Breast epithelium (tissue), 3 donors: ENCODE results near the gene SPON1.

Source experiments
- CTCF ChIP-seq, 3 donors: fragments of 450-650 bp; IDR thresholded peaks; one replicate each; pipeline ENCODE4 v1.5.1; 2016 to 2017; ENCODE audit warnings: antibody characterized with exemption in 3 of 3, mild to moderate bottlenecking in 3 of 3, moderate library complexity in 3 of 3
- POLR2A ChIP-seq: fragments of 450-650 bp; IDR thresholded peaks from one replicate; pipeline ENCODE4 v1.6.1; 2016; ENCODE audit warnings: antibody characterized with exemption, mild to moderate bottlenecking, moderate library complexity
- POLR2AphosphoS5 ChIP-seq, 3 donors: sonication (generic); formaldehyde crosslinking; IDR thresholded peaks; one replicate each; pipeline ENCODE4 v1.6.1; 2017; ENCODE audit warnings: antibody characterized with exemption in 3 of 3

- no peak for TF ChIP-seq CTCF (IDR thresholded peaks at IDR 0.05)
- no peak for TF ChIP-seq POLR2AphosphoS5 (IDR thresholded peaks at IDR 0.05)
- no peak for TF ChIP-seq POLR2A
These were observed 147.2 kb downstream of the SPON1 start for GRCh38 chr11:14109742-14110141.
